ENCODE measurements around the gene ARMC12. TPM values are rescaled to one million over a fixed set of nuclear protein-coding genes. Genes with fewer than 3 reads are reported as not detected.

The ARMC12 gene
- total and polyA plus RNA-seq, 2 of the 4 experiments (the other 2 are of a cell fraction): 0.18 to 0.74 TPM

GRCh38 chr6:35775031-35775430 lies 38.2 kb downstream of the ARMC12 start:
- no peak overlapping the region for H3K14ac ChIP-seq (replicated peaks; ENCODE audit: low read depth, low read length)
- in situ Hi-C loops (cut with MboI; ENCODE audit: low sequenced_read_pairs): no loop called here
- no peaks in the 10 kb centered on the region for H3K79me1 ChIP-seq (ENCODE audit: low read depth in 1 of 2, low read length in 2 of 2)
- H3K9ac ChIP-seq (ENCODE audit: low read depth, low read length): no peak overlapping the region
- H2BK20ac ChIP-seq (ENCODE audit: low read depth, low read length): no peak overlapping the region
- H3K4me1 ChIP-seq (ENCODE audit: control insufficient read depth, insufficient read depth, low read length): no peaks in the 10 kb centered on the region
- CTCF ChIA-PET: no interaction called here
- DNase-seq: no peak
- no peak overlapping the region for H2AK5ac ChIP-seq (ENCODE audit: low read depth, low read length)
- H3K27ac ChIP-seq (ENCODE audit: insufficient read depth, low read length): no peak overlapping the region
- no peak overlapping the region for H4K5ac ChIP-seq (ENCODE audit: low read depth, low read length)
- no peak overlapping the region for H4K91ac ChIP-seq (ENCODE audit: insufficient read depth, low read depth, low read length)
- H2BK120ac ChIP-seq (ENCODE audit: low read depth, low read length): no peak overlapping the region
- no peak overlapping the region for H2AK9ac ChIP-seq (replicated peaks; ENCODE audit: low read depth, low read length, poor library complexity)
- no peak overlapping the region for H3K56ac ChIP-seq (ENCODE audit: extremely low read depth, insufficient read depth, low read length)
- no peak for ATAC-seq (ENCODE audit: low read depth)
- H3K27me3 ChIP-seq (ENCODE audit: control insufficient read depth, insufficient read depth, low read length): peaks cover 58% of the 10 kb centered on the region
- TF ChIP-seq, protein P1, sequence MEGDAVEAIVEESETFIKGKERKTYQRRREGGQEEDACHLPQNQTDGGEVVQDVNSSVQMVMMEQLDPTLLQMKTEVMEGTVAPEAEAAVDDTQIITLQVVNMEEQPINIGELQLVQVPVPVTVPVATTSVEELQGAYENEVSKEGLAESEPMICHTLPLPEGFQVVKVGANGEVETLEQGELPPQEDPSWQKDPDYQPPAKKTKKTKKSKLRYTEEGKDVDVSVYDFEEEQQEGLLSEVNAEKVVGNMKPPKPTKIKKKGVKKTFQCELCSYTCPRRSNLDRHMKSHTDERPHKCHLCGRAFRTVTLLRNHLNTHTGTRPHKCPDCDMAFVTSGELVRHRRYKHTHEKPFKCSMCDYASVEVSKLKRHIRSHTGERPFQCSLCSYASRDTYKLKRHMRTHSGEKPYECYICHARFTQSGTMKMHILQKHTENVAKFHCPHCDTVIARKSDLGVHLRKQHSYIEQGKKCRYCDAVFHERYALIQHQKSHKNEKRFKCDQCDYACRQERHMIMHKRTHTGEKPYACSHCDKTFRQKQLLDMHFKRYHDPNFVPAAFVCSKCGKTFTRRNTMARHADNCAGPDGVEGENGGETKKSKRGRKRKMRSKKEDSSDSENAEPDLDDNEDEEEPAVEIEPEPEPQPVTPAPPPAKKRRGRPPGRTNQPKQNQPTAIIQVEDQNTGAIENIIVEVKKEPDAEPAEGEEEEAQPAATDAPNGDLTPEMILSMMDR (conservative IDR thresholded peaks at IDR 0.05; ENCODE audit: low read depth, low read length): no peak
- TF ChIP-seq RCOR1 (IDR thresholded peaks at IDR 0.05; ENCODE audit: insufficient replicate concordance, low read length) (no peak), RAD21 (IDR thresholded peaks at IDR 0.05; ENCODE audit: low read length) (no peak), USF2 (IDR thresholded peaks at IDR 0.05; ENCODE audit: low read depth, low read length) (no peak), MAFK (IDR thresholded peaks at IDR 0.05; ENCODE audit: low read depth, low read length) (no peak), NFE2L2 (IDR thresholded peaks at IDR 0.05; ENCODE audit: low read depth, low read length) (no peak), CHD1 (IDR thresholded peaks at IDR 0.05; ENCODE audit: low read depth, low read length) (no peak), MXI1 (IDR thresholded peaks at IDR 0.05; ENCODE audit: borderline replicate concordance, low read depth, low read length) (no peak), FOS (IDR thresholded peaks at IDR 0.05; ENCODE audit: low read depth, low read length) (no peak), RFX5 (IDR thresholded peaks at IDR 0.05; ENCODE audit: low read depth, low read length) (no peak)
- intact Hi-C loops (cut with micrococcal nuclease): no loop called here
- no peak overlapping the region for H3K18ac ChIP-seq (ENCODE audit: low read depth, low read length)
- POLR2A ChIA-PET (ENCODE audit: unreplicated experiment): no interaction called here
- no peaks in the 10 kb centered on the region for H3K9me3 ChIP-seq (ENCODE audit: control insufficient read depth, insufficient read depth, low read length)
- no peak overlapping the region for H3K23ac ChIP-seq (ENCODE audit: low read depth, low read length)
- no peak overlapping the region for H3K4me2 ChIP-seq (ENCODE audit: low read depth, low read length)
- H3K4ac ChIP-seq (ENCODE audit: low read depth, low read length): no peak overlapping the region
- H3K4me3 ChIP-seq (ENCODE audit: insufficient read depth, low read depth, low read length): no peak overlapping the region
- H4K8ac ChIP-seq (ENCODE audit: low read depth in 2 of 2, low read length in 2 of 2): no peak overlapping the region
- no peak overlapping the region for H2BK15ac ChIP-seq (ENCODE audit: low read depth, low read length)
- no CpG with 5 or more reads among the region's 6 CpGs for WGBS, 2 experiments (ENCODE audit: extremely low coverage in 2 of 2, insufficient read length in 1 of 2)
- no peaks in the 10 kb centered on the region; the same call in 1 of the 2 replicates for H4K20me1 ChIP-seq (ENCODE audit: insufficient read depth, low read length)
- no peaks in the 10 kb centered on the region for H3K36me3 ChIP-seq (ENCODE audit: control insufficient read depth, insufficient read depth, low read length)
- H2BK5ac ChIP-seq (ENCODE audit: low read depth, low read length, poor library complexity, severe bottlenecking): no peak overlapping the region
- H3K9me1 ChIP-seq (ENCODE audit: insufficient read depth, low read length): no peaks in the 10 kb centered on the region; the same call in 1 of the 2 replicates
- dilution Hi-C loops (cut with HindIII; ENCODE audit: low sequenced_read_pairs, unreplicated experiment): no loop called here
- H2AFZ ChIP-seq (replicated peaks; ENCODE audit: low read length, poor library complexity): no peak overlapping the region
- BruUV-seq (replicated peaks): no TSS peak
